Measurements from ENCODE around the gene PPP1R14D.

Gene PPP1R14D, protein sequence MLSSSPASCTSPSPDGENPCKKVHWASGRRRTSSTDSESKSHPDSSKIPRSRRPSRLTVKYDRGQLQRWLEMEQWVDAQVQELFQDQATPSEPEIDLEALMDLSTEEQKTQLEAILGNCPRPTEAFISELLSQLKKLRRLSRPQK

DNA sequence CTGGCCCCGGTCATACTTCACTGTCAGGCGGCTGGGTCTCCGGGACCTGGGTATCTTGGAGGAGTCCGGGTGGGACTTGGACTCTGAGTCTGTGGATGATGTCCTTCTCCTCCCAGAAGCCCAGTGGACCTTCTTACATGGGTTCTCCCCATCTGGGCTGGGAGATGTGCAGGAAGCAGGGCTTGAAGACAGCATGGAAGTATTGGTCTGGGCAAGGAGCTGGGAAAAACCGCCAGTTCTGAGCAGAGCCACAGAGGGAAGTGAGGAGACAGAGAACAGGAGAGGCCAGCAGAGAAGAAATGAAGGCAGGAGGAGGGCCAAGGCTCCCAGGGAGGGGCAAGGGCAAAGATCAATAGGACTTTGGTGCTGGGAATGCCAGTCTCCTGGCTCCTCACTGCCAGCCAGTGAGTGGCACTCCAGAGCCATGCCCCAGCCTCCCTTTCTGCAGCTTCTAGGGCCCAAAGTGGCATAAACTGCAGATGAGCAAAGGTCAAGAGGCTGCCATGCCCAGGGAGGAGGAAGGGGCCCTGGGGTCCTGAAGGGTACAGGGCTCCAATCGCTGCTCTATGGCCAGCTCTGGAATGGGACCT lies at the start of gene PPP1R14D:
Gene PPP1R14D (minus strand): TSS at position 262 of the 590 bp plus-strand sequence. CDS start 67 bp downstream, at position 195.
- Histone ChIP-seq H4K20me1 (ENCODE audit: control insufficient read depth, insufficient read depth, low read depth, low read length) (no peaks in the 10 kb centered on the region), H3K4me1 (ENCODE audit: control insufficient read depth, low read length) (no peaks in the 10 kb centered on the region), H3K4me2 (ENCODE audit: low read length) (no peak within 1 kb of the TSS), H3K27me3 (ENCODE audit: control insufficient read depth, low read length) (peaks cover 15% of the 10 kb centered on the region), H3F3A (ENCODE audit: control insufficient read depth, insufficient read depth) (no peaks in the 10 kb centered on the region), H3K4me3 (ENCODE audit: low read length) (no peak within 1 kb of the TSS), H3K9me2 (replicated peaks; ENCODE audit: control insufficient read depth, low read length) (no peaks in the 10 kb centered on the region), H3K9me3 (ENCODE audit: control insufficient read depth, insufficient read depth, low read length) (no peaks in the 10 kb centered on the region), H3K36me3 (ENCODE audit: control insufficient read depth, low read length) (no peaks in the 10 kb centered on the region), H3K27ac (ENCODE audit: low read depth, low read length) (no peak within 1 kb of the TSS), H3K79me2 (ENCODE audit: control insufficient read depth, low read length) (no peaks in the 10 kb centered on the region)
- no peak for TF ChIP-seq EZH2phosphoT487 (IDR thresholded peaks at IDR 0.05; ENCODE audit: borderline replicate concordance, low read length)
- TF ChIP-seq, protein P1, sequence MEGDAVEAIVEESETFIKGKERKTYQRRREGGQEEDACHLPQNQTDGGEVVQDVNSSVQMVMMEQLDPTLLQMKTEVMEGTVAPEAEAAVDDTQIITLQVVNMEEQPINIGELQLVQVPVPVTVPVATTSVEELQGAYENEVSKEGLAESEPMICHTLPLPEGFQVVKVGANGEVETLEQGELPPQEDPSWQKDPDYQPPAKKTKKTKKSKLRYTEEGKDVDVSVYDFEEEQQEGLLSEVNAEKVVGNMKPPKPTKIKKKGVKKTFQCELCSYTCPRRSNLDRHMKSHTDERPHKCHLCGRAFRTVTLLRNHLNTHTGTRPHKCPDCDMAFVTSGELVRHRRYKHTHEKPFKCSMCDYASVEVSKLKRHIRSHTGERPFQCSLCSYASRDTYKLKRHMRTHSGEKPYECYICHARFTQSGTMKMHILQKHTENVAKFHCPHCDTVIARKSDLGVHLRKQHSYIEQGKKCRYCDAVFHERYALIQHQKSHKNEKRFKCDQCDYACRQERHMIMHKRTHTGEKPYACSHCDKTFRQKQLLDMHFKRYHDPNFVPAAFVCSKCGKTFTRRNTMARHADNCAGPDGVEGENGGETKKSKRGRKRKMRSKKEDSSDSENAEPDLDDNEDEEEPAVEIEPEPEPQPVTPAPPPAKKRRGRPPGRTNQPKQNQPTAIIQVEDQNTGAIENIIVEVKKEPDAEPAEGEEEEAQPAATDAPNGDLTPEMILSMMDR (IDR thresholded peaks at IDR 0.05; ENCODE audit: low read depth, low read length, poor library complexity, severe bottlenecking) = no peak

DNA sequence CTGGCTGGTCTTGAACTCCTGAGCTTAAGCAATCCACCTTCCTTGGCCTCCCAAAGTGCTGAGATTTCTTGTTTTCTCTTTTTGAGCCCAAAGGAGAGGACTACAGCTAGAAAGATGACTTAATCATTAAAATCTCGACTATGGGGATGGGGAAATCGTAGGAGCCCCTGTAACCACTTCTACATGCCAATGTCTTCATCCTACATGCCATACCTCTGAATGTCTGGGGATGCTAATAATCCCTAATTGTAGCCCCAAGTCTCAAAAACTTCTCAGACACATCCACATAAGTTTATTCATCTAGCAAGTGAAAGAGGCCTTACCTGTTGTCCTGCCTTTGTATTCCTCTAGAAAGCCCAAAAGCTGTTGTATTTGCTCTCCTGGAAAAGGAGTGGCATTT lies 49.2 kb upstream of the PPP1R14D start:
- TF ChIP-seq, protein P1 (IDR thresholded peaks at IDR 0.05; ENCODE audit: low read depth, low read length, poor library complexity, severe bottlenecking) = no peak
- no peak for TF ChIP-seq EZH2phosphoT487 (IDR thresholded peaks at IDR 0.05; ENCODE audit: borderline replicate concordance, low read length)
- Histone ChIP-seq H3K4me2 (ENCODE audit: low read length) (no peak overlapping the region), H4K20me1 (ENCODE audit: control insufficient read depth, insufficient read depth, low read depth, low read length) (no peaks in the 10 kb centered on the region), H3K27ac (ENCODE audit: low read depth, low read length) (no peak overlapping the region), H3F3A (ENCODE audit: control insufficient read depth, insufficient read depth) (no peaks in the 10 kb centered on the region), H3K79me2 (ENCODE audit: control insufficient read depth, low read length) (no peaks in the 10 kb centered on the region), H3K27me3 (ENCODE audit: control insufficient read depth, low read length) (no peaks in the 10 kb centered on the region), H3K36me3 (ENCODE audit: control insufficient read depth, low read length) (no peaks in the 10 kb centered on the region), H3K4me3 (ENCODE audit: low read length) (no peak overlapping the region), H3K4me1 (ENCODE audit: control insufficient read depth, low read length) (peaks cover 18% of the 10 kb centered on the region), H3K9me2 (replicated peaks; ENCODE audit: control insufficient read depth, low read length) (no peaks in the 10 kb centered on the region), H3K9me3 (ENCODE audit: control insufficient read depth, insufficient read depth, low read length) (no peaks in the 10 kb centered on the region)

DNA sequence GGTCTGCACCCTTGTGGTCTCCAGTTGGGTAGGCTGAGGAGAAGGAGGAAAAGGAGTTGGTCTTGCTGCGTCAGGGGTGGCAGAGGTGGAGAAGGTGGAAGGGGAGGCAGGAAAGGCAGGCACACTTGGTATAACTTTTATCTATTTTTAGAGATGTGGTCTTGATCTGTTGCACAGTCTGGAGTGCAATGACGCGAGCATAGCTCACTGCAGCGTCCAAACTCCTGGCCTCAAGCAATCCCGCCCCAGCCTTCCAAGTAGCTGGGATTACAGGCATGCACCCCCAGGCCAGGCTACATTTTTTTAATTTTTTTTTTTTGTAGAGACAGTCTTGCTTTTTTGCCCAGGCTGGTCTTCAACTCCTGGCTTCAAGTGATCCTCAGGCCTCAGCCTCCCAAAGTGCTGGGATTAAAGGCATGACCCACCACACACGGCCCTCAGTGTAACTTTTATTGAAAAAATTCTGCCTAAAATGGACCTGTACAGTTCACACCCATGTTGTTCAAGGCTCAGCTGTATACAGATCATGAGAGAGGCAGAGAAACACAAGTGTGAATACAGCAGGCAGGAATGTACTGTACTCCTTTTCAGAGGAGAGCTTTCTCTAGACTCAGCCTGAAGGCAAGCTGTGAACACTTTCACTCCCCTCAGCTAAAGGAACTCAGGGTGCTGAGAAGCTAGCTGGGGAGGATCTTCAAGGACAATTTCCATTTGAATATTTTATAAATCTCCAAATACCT lies 47.7 kb upstream of the PPP1R14D start:
- no peak for TF ChIP-seq EZH2phosphoT487 (IDR thresholded peaks at IDR 0.05; ENCODE audit: borderline replicate concordance, low read length)
- TF ChIP-seq, protein P1 (IDR thresholded peaks at IDR 0.05; ENCODE audit: low read depth, low read length, poor library complexity, severe bottlenecking) = no peak
- Histone ChIP-seq H3K79me2 (ENCODE audit: control insufficient read depth, low read length) (no peaks in the 10 kb centered on the region), H3K27me3 (ENCODE audit: control insufficient read depth, low read length) (no peaks in the 10 kb centered on the region), H3K36me3 (ENCODE audit: control insufficient read depth, low read length) (no peaks in the 10 kb centered on the region), H3F3A (ENCODE audit: control insufficient read depth, insufficient read depth) (no peaks in the 10 kb centered on the region), H3K9me2 (replicated peaks; ENCODE audit: control insufficient read depth, low read length) (no peaks in the 10 kb centered on the region), H3K27ac (ENCODE audit: low read depth, low read length) (no peak overlapping the region), H3K4me3 (ENCODE audit: low read length) (no peak overlapping the region), H3K4me2 (ENCODE audit: low read length) (no peak overlapping the region), H3K9me3 (ENCODE audit: control insufficient read depth, insufficient read depth, low read length) (no peaks in the 10 kb centered on the region), H4K20me1 (ENCODE audit: control insufficient read depth, insufficient read depth, low read depth, low read length) (no peaks in the 10 kb centered on the region), H3K4me1 (ENCODE audit: control insufficient read depth, low read length) (peaks cover 22% of the 10 kb centered on the region)

Measured in DOHH2 (cell line).